ENCODE data around the gene RAD18.

Gene RAD18

GRCh38 chr3:9000041-9000440 is 36.8 kb upstream of the RAD18 start:
- no peaks in the 10 kb centered on the region for H3F3A ChIP-seq (ENCODE audit: insufficient read depth)
- H3K27me3 ChIP-seq (ENCODE audit: low read length), result no peaks in the 10 kb centered on the region; the same call in 1 of the 2 replicates
- no peaks in the 10 kb centered on the region for H4K20me1 ChIP-seq (ENCODE audit: low read depth, low read length)
- no peak overlapping the region for H3K27ac ChIP-seq (ENCODE audit: low read depth, low read length)
- TF ChIP-seq EZH2phosphoT487 (conservative IDR thresholded peaks at IDR 0.05; ENCODE audit: low read length) (no peak), CTCF (IDR thresholded peaks at IDR 0.05; ENCODE audit: insufficient read depth, low read length, poor library complexity, severe bottlenecking) (no peak)
- H3K9me2 ChIP-seq (replicated peaks; ENCODE audit: insufficient read depth, low read length), result no peaks in the 10 kb centered on the region
- no peak overlapping the region for H3K4me2 ChIP-seq (ENCODE audit: low read depth, low read length, poor library complexity, severe bottlenecking)
- H3K79me2 ChIP-seq (ENCODE audit: insufficient read depth, low read length), result no peaks in the 10 kb centered on the region
- no peak overlapping the region for H3K4me3 ChIP-seq (ENCODE audit: insufficient read depth, low read length, poor library complexity, severe bottlenecking)
- H3K9ac ChIP-seq (ENCODE audit: low read length), result no peak overlapping the region
- H2AFZ ChIP-seq (ENCODE audit: low read depth, low read length, severe bottlenecking), result no peak overlapping the region
- H3K36me3 ChIP-seq (ENCODE audit: low read length), result no peaks in the 10 kb centered on the region
- no peaks in the 10 kb centered on the region for H3K9me3 ChIP-seq (ENCODE audit: insufficient read depth, low read length)

- no peaks in the 10 kb centered on the region for H4K20me1 ChIP-seq (ENCODE audit: low read depth, low read length)
- no peaks in the 10 kb centered on the region for H3F3A ChIP-seq (ENCODE audit: insufficient read depth)
- no peaks in the 10 kb centered on the region for H3K9me2 ChIP-seq (replicated peaks; ENCODE audit: insufficient read depth, low read length)
- no peaks in the 10 kb centered on the region for H3K79me2 ChIP-seq (ENCODE audit: insufficient read depth, low read length)
- H3K4me2 ChIP-seq (ENCODE audit: low read depth, low read length, poor library complexity, severe bottlenecking), result no peak overlapping the region
- no peaks in the 10 kb centered on the region; the same call in 1 of the 2 replicates for H3K27me3 ChIP-seq (ENCODE audit: low read length)
- H3K9ac ChIP-seq (ENCODE audit: low read length), result no peak overlapping the region
- H3K4me3 ChIP-seq (ENCODE audit: insufficient read depth, low read length, poor library complexity, severe bottlenecking), result no peak overlapping the region
- H2AFZ ChIP-seq (ENCODE audit: low read depth, low read length, severe bottlenecking), result no peak overlapping the region
- H3K9me3 ChIP-seq (ENCODE audit: insufficient read depth, low read length), result no peaks in the 10 kb centered on the region
- no peak overlapping the region for H3K27ac ChIP-seq (ENCODE audit: low read depth, low read length)
- H3K36me3 ChIP-seq (ENCODE audit: low read length), result no peaks in the 10 kb centered on the region
- TF ChIP-seq CTCF (IDR thresholded peaks at IDR 0.05; ENCODE audit: insufficient read depth, low read length, poor library complexity, severe bottlenecking), result no peak
- no peak for TF ChIP-seq EZH2phosphoT487 (conservative IDR thresholded peaks at IDR 0.05; ENCODE audit: low read length)
These were observed 33.9 kb upstream of the RAD18 start for GRCh38 chr3:8997151-8997550.

GRCh38 chr3:8996681-8997121 is 33.4 kb upstream of the RAD18 start:
- Histone ChIP-seq H4K20me1 (ENCODE audit: low read depth, low read length) (no peaks in the 10 kb centered on the region), H3K4me3 (ENCODE audit: insufficient read depth, low read length, poor library complexity, severe bottlenecking) (no peak overlapping the region)

More at GRCh38 chr3:8996681-8997121, 33.4 kb upstream of the RAD18 start:
- Histone ChIP-seq H2AFZ (ENCODE audit: low read depth, low read length, severe bottlenecking) (no peak overlapping the region), H3K27me3 (ENCODE audit: low read length) (no peaks in the 10 kb centered on the region; the same call in 1 of the 2 replicates), H3K36me3 (ENCODE audit: low read length) (no peaks in the 10 kb centered on the region), H3K27ac (ENCODE audit: low read depth, low read length) (no peak overlapping the region), H3K4me2 (ENCODE audit: low read depth, low read length, poor library complexity, severe bottlenecking) (no peak overlapping the region), H3K9me2 (replicated peaks; ENCODE audit: insufficient read depth, low read length) (no peaks in the 10 kb centered on the region), H3K9ac (ENCODE audit: low read length) (no peak overlapping the region), H3K79me2 (ENCODE audit: insufficient read depth, low read length) (no peaks in the 10 kb centered on the region), H3F3A (ENCODE audit: insufficient read depth) (no peaks in the 10 kb centered on the region), H3K9me3 (ENCODE audit: insufficient read depth, low read length) (no peaks in the 10 kb centered on the region)
- TF ChIP-seq EZH2phosphoT487 (conservative IDR thresholded peaks at IDR 0.05; ENCODE audit: low read length) (no peak), CTCF (IDR thresholded peaks at IDR 0.05; ENCODE audit: insufficient read depth, low read length, poor library complexity, severe bottlenecking) (no peak)

All from SU-DHL-6 (cell line).